Left ventricle myocardium inferior (tissue), 1 donor: ENCODE data around the gene FOXB1. TPM values are rescaled to one million over a fixed set of nuclear protein-coding genes. Genes with fewer than 3 reads are reported as not detected.

ENCODE experiments used
- DNase-seq: peaks from one replicate; pipeline ENCODE4 v3.0.0-alpha.2; 2020
- H3K27ac ChIP-seq: fragments of 200-600 bp; replicated peaks from 2 replicates; pipeline ENCODE4 v1.8.0; 2021
- H3K27me3 ChIP-seq: fragments of 200-600 bp; 2 replicates; pipeline ENCODE4 v1.8.0; 2021; ENCODE audit warnings: low read depth
- H3K36me3 ChIP-seq: fragments of 200-600 bp; 2 replicates; pipeline ENCODE4 v1.8.0; 2021
- H3K4me1 ChIP-seq: fragments of 200-600 bp; 2 replicates; pipeline ENCODE4 v1.8.0; 2021
- H3K4me3 ChIP-seq: fragments of 200-600 bp; 2 replicates; pipeline ENCODE4 v1.8.0; 2021; ENCODE audit warnings: mild to moderate bottlenecking, moderate library complexity
- H3K9me3 ChIP-seq: fragments of 200-600 bp; replicated peaks from 2 replicates; pipeline ENCODE4 v1.8.0; 2021
- CTCF ChIP-seq: fragments of 200-600 bp; IDR thresholded peaks from 2 replicates; pipeline ENCODE4 v1.8.0; 2021; ENCODE audit warnings: antibody characterized with exemption, mild to moderate bottlenecking, borderline replicate concordance
- intact Hi-C: fragments of 100-400 bp; cut with micrococcal nuclease; formaldehyde crosslinking; loops from one replicate; pipeline ENCODE4 v1.11.0; 2022
- total RNA-seq: library from RNA; stranded (reverse); fragmentation: NEBNext Ultra II Directional; extraction: Animal tissue kit (Norgen Biotek cat#: 25700); gene quantifications from one replicate; pipeline ENCODE4 v1.2.1, GENCODE V29; 2021
- donor health status: DM: no; HTN: yes; CAD: no; lungs with severe emphysema.

The FOXB1 gene
- total RNA-seq, 1 donor from 2014 or later: not detected

- TF ChIP-seq CTCF: no peak
- Histone ChIP-seq H3K36me3 (no peaks in the 10 kb centered on the region), H3K9me3 (no peaks in the 10 kb centered on the region), H3K4me3 (no peak overlapping the region), H3K4me1 (no peaks in the 10 kb centered on the region), H3K27me3 (peaks cover 51% of the 10 kb centered on the region), H3K27ac (no peak overlapping the region)
- intact Hi-C loops: no loop called here
- DNase-seq: no peak
Measured at GRCh38 chr15:60035344-60035743, 31.2 kb downstream of the FOXB1 start.

GRCh38 chr15:60039316-60039715 is 35.2 kb downstream of the FOXB1 start:
- TF ChIP-seq CTCF: no peak
- H3K27ac ChIP-seq: no peak overlapping the region
- H3K27me3 ChIP-seq: peaks cover 75% of the 10 kb centered on the region
- H3K4me1 ChIP-seq: no peaks in the 10 kb centered on the region
- no peaks in the 10 kb centered on the region for H3K9me3 ChIP-seq
- intact Hi-C loops: no loop called here
- H3K36me3 ChIP-seq: no peaks in the 10 kb centered on the region
- no peak overlapping the region for H3K4me3 ChIP-seq
- DNase-seq: no peak

- peaks cover 2% of the 10 kb centered on the region for H3K9me3 ChIP-seq
- no peaks in the 10 kb centered on the region for H3K4me1 ChIP-seq
- intact Hi-C loops: no loop called here
- H3K4me3 ChIP-seq: no peak overlapping the region
- no peak for DNase-seq
- TF ChIP-seq CTCF: no peak
- no peak overlapping the region for H3K27ac ChIP-seq
- H3K27me3 ChIP-seq: peaks cover 55% of the 10 kb centered on the region
- no peaks in the 10 kb centered on the region for H3K36me3 ChIP-seq
Measured at GRCh38 chr15:60043744-60044435, 39.8 kb downstream of the FOXB1 start.

- Histone ChIP-seq H3K9me3 (peaks cover 11% of the 10 kb centered on the region), H3K4me1 (no peaks in the 10 kb centered on the region), H3K27ac (no peak overlapping the region), H3K4me3 (no peak overlapping the region), H3K36me3 (no peaks in the 10 kb centered on the region), H3K27me3 (peaks cover 46% of the 10 kb centered on the region)
- intact Hi-C loops: no loop called here
- no peak for DNase-seq
- no peak for TF ChIP-seq CTCF
Measured at GRCh38 chr15:60044636-60045270, 40.6 kb downstream of the FOXB1 start.

GRCh38 chr15:60047701-60048100 is 43.6 kb downstream of the FOXB1 start:
- intact Hi-C loops: no loop called here
- no peak for DNase-seq
- Histone ChIP-seq H3K27me3 (peaks cover 19% of the 10 kb centered on the region), H3K4me3 (no peak overlapping the region), H3K4me1 (no peaks in the 10 kb centered on the region), H3K27ac (no peak overlapping the region), H3K36me3 (no peaks in the 10 kb centered on the region), H3K9me3 (peaks cover 28% of the 10 kb centered on the region)
- TF ChIP-seq CTCF: no peak
